ENCODE results near the gene TLX3. TPM values are rescaled to one million over a fixed set of nuclear protein-coding genes. Genes with fewer than 3 reads are reported as not detected.

The TLX3 gene
- total RNA-seq, 1 experiment from 2014 or later = not detected

- CTCF ChIA-PET = interaction anchor here (1.5 to 2.1 kb wide), 2 partner anchors 11 to 80 kb away, joined by 4 to 10 read pairs; no protein-coding TSS in a partner anchor
- no peak for ATAC-seq
- POLR2A ChIA-PET = no interaction called here
Measured at GRCh38 chr5:171261904-171262303, 47.1 kb upstream of the TLX3 start.

GRCh38 chr5:171263181-171263580 is 45.9 kb upstream of the TLX3 start:
- ChIA-PET POLR2A (no interaction called here), CTCF (interaction anchor here (0.6 to 1.8 kb wide), 2 partner anchors 10 to 238 kb away, joined by 3 to 5 read pairs; no protein-coding TSS in a partner anchor)
- no peaks in the 10 kb centered on the region for H3K9me3 Mint-ChIP-seq
- no peaks in the 10 kb centered on the region for H3K36me3 Mint-ChIP-seq
- no peak overlapping the region for H3K4me3 Mint-ChIP-seq
- H3K27me3 Mint-ChIP-seq (ENCODE audit: low read depth) = no peaks in the 10 kb centered on the region
- TF ChIP-seq ATF1 (CRISPR knock-in tag; IDR thresholded peaks at IDR 0.05) = no peak
- TF ChIP-seq RELA (CRISPR knock-in tag; IDR thresholded peaks at IDR 0.05; ENCODE audit: borderline replicate concordance) = no peak
- no peak for TF ChIP-seq USF2 (CRISPR knock-in tag; IDR thresholded peaks at IDR 0.05)
- no peak for TF ChIP-seq STAT6 (CRISPR knock-in tag; conservative IDR thresholded peaks at IDR 0.05; ENCODE audit: low read depth)
- TF ChIP-seq E2F4 (CRISPR knock-in tag; IDR thresholded peaks at IDR 0.05; ENCODE audit: borderline replicate concordance, low read depth) = no peak
- TF ChIP-seq IRF2 (CRISPR knock-in tag; IDR thresholded peaks at IDR 0.05; ENCODE audit: borderline replicate concordance, low read depth) = no peak
- no peak for TF ChIP-seq AR (CRISPR knock-in tag; IDR thresholded peaks at IDR 0.05)
- no peak for TF ChIP-seq TEAD1 (CRISPR knock-in tag; IDR thresholded peaks at IDR 0.05)
- TF ChIP-seq TCF7 (CRISPR knock-in tag; IDR thresholded peaks at IDR 0.05; ENCODE audit: low read depth) = no peak
- no peak for TF ChIP-seq IRF1 (CRISPR knock-in tag; IDR thresholded peaks at IDR 0.05)
- TF ChIP-seq JUN (CRISPR knock-in tag; IDR thresholded peaks at IDR 0.05) = no peak
- DNase-seq (ENCODE audit: low spot score) = no peak
- no peak overlapping the region for H3K27ac Mint-ChIP-seq
- no peak for ATAC-seq
- H3K4me1 Mint-ChIP-seq = no peaks in the 10 kb centered on the region

More at GRCh38 chr5:171261904-171262303, 47.1 kb upstream of the TLX3 start:
- TF ChIP-seq ATF1 (CRISPR knock-in tag; IDR thresholded peaks at IDR 0.05) (no peak), MXD4 (CRISPR knock-in tag; IDR thresholded peaks at IDR 0.05; ENCODE audit: borderline replicate concordance) (no peak)
- no peaks in the 10 kb centered on the region for H3K4me1 Mint-ChIP-seq
- H3K27ac Mint-ChIP-seq = no peak overlapping the region
- H3K27me3 Mint-ChIP-seq (ENCODE audit: low read depth) = no peaks in the 10 kb centered on the region
- H3K9me3 Mint-ChIP-seq = no peaks in the 10 kb centered on the region
- no peak overlapping the region for H3K4me3 Mint-ChIP-seq
- DNase-seq (ENCODE audit: low spot score) = no peak
- no peaks in the 10 kb centered on the region for H3K36me3 Mint-ChIP-seq

- H3K4me3 Mint-ChIP-seq = no peak overlapping the region
- ChIA-PET POLR2A (no interaction called here), CTCF (interaction anchor here (1.8 kb wide), 1 partner anchor 8 kb away, joined by 5 read pairs; no protein-coding TSS in a partner anchor)
Measured at GRCh38 chr5:171264843-171265242, 44.2 kb upstream of the TLX3 start.

More at GRCh38 chr5:171264843-171265242, 44.2 kb upstream of the TLX3 start:
- Mint-ChIP-seq H3K27ac (no peak overlapping the region), H3K36me3 (no peaks in the 10 kb centered on the region), H3K4me1 (no peaks in the 10 kb centered on the region), H3K9me3 (no peaks in the 10 kb centered on the region), H3K27me3 (ENCODE audit: low read depth) (no peaks in the 10 kb centered on the region)
- no peak for ATAC-seq
- TF ChIP-seq RELA (CRISPR knock-in tag; IDR thresholded peaks at IDR 0.05; ENCODE audit: borderline replicate concordance) (no peak), MLX (CRISPR knock-in tag; IDR thresholded peaks at IDR 0.05) (no peak), ZSCAN18 (CRISPR knock-in tag; IDR thresholded peaks at IDR 0.05) (no peak), FOXK1 (CRISPR knock-in tag; IDR thresholded peaks at IDR 0.05) (no peak), NR1H2 (CRISPR knock-in tag; IDR thresholded peaks at IDR 0.05) (no peak), ETV6 (CRISPR knock-in tag; IDR thresholded peaks at IDR 0.05) (no peak), ZNF671 (CRISPR knock-in tag; IDR thresholded peaks at IDR 0.05) (no peak), CBFB (CRISPR knock-in tag; IDR thresholded peaks at IDR 0.05; ENCODE audit: low read depth) (no peak), ZMAT4 (CRISPR knock-in tag; IDR thresholded peaks at IDR 0.05) (no peak)
- DNase-seq (ENCODE audit: low spot score) = no peak

Data from WTC11 (cell line).